Renal cortex interstitium (tissue), 11 donors: ENCODE data around the gene TBCB. TPM values are rescaled to one million over a fixed set of nuclear protein-coding genes. Genes with fewer than 3 reads are reported as not detected.

Source experiments
- DNase-seq, 11 donors: peaks; one replicate each; pipeline ENCODE4 v3.0.0-alpha.2; 2013; ENCODE audit warnings: low read depth in 9 of 11, low spot score in 4 of 11; ENCODE audit errors: extremely low read depth in 1 of 11
- polyA plus RNA-seq, 3 donors: library from polyadenylated mRNA; unstranded; fragments of 120-200 nt; gene quantifications; one replicate each; pipeline ENCODE4 v1.2.1, GENCODE V29; 2013; ENCODE audit not compliant: insufficient read length in 3 of 3

The TBCB gene
- polyA plus RNA-seq, 3 donors: 107 to 146 (median 119) TPM

DNA sequence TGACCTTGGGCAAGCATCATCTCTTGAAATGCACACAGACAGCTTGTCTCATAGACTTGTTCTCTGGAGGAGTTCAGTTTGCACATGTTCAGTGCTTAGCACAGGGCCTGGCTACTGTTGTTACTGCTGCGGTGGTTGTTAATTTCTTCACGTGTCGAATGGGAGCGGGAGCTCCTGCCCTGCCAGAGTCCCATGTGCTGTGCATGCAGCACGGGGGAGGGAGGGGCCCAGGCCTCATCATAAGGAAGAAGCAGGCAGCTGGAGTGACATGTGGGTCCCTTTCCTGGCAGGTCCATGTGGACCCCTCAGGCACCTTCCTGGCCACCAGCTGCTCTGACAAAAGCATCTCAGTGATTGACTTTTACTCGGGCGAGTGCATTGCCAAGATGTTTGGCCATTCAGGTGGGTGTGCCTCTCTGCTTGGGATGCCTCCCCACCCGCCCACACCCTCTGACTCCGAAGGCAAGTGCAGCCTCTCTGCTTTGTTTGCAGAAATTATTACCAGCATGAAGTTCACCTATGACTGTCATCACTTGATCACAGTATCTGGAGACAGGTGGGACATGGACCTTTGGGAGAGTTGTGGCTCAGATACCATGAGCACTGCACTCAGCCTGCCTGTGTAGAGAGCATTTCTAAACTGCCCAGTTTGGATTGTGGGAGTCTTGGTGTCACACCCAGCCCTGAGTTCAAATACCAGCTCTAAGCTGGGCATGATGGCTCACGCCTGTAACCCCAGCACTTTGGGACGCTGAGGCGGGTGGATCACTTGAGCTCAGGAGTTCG lies 24.2 kb upstream of the TBCB start:
- DNase-seq: no peak

DNA sequence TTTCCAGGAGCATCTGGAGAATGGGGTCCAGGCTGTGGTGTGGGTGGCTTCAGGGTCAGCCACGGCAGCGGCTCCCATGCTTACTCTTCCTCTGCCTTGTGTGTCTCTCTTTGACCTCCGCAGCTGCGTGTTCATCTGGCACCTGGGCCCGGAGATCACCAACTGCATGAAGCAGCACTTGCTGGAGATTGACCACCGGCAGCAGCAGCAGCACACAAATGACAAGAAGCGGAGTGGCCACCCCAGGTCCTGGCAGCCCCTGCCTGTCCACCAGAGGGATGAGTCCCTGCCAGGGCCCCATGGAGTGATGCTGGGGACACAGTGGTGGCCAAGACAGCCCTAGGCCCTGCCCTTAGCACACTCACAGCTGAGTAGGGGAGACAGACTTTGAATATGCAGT lies 22.7 kb upstream of the TBCB start:
- no peak for DNase-seq

DNA sequence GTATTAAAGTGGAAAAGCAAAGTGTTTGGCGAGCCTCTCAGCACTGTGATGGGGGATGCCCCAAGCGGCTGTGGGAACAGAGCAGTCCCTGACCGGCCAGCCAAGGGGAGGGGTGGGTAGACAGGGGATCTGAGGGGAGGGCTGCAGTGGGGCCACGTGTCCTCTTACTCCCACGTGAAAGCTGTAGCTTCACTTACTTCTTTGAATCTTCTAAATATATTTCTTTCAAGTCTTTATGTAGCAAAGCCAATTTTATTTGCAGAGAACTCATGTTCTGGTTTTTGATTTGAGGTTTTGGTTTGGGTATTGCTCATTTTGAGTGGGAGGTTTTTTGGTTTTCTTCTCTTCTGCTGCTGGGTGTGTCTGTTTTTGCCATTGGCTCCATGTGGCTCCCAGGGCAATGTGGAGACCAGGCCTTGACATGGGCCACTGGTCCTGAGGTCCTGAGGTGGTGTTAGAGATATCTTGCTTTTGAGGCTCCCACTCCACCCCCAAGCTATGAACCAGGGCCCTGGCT lies 22.1 kb upstream of the TBCB start:
- no peak for DNase-seq

DNA sequence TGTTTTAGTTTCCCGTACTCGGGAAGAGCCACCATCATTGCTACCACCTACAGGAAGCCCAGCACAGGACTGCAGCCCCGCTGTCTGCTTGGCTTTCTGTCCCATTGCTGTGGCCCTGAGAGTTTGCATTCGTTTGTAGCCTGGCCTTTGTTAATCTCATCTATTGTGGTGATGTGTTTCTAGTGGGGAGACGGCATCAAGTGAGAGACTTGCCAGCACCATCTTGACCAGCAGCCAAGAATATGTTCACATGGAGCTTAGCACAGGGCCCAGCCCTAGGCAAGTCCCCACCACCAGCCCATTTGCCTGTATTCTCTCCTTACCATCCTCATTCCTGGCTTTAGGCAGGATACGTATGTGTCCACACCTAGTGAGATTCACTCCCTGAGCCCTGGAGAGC lies 21.6 kb upstream of the TBCB start:
- DNase-seq: no peak

DNA sequence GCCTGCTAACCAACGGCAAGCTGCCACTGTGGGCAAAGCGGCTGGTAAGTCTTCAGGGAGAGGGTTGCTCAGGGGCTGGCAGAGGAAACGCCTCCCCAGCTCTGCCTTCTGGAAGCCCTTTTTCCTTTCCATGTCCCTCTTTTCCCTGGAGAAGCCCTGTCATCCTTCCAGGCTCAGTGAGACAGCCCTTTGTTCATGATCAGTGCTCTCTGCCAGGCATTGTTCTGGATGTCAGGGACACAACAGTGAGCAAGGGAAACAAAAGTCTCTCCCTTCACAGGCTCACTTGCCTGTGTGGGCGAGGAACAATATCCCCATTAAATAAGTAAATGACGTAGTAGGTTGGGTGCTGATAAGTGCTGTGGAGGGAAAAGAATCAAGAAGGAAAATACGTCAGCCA lies 18.2 kb upstream of the TBCB start:
- no peak for DNase-seq

DNA sequence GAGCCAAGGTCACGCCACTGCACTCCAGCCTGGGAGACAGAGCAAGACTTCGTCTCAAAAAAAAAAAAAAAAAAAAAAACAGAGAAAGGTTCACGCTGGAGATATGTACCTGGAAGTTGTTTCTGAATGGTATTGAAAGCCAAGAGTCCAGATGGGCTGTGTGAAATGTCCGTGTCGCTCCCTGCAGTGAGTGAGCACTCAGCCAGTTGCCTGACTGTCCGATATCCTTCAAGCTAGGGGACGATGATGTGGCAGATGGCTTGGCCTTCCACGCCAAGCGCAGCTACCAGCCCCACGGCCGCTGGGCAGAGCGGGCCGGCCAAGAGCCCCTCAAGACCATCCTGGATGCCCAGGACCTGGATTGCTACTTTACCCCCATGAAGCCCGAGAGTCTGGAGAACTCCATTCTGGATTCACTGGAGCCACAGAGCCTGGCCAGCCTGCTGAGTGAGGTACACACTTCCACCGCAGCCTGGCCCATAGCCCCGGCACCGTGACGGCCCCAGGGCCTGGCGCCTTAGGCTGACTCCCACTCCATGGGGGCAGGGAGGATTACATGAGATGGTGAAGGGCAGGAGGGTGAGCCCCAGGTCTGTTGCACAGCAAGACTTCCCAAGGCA lies 16.0 kb upstream of the TBCB start:
- DNase-seq: no peak

- DNase-seq: no peak
Measured at GRCh38 chr19:36100476-36100875, 14.8 kb upstream of the TBCB start.

GRCh38 chr19:36101550-36102327 lies 13.5 kb upstream of the TBCB start:
- no peak for DNase-seq

DNA sequence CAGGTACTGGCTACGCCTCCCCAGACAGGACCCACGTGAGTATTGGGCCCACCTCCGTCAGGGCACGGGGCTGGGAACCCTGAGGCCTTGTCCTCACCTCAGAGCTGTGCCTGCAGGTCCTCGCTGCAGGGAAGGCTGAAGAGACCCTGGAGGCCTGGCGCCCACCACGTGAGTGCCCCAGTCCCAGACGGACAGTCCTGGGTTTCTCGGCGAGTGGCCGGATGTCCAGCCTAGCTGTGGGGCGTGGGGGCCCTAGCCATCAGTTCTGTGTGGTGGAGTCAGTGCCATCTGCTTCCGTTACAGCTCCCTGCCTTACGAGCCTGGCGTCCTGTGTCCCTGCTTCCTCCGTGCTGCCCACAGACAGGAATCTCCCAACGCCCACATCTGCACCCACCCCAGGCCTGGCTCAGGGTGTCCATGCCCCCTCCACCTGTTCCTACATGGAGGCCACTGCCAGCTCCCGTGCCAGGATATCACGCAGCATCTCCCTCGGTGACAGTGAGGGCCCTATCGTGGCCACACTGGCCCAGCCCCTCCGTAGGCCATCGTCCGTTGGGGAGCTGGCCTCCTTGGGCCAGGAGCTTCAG lies 12.1 kb upstream of the TBCB start:
- no peak for DNase-seq

- no peak for DNase-seq
Measured at GRCh38 chr19:36103842-36104552, 11.3 kb upstream of the TBCB start.

- no peak for DNase-seq
Measured at GRCh38 chr19:36106441-36106840, 8.8 kb upstream of the TBCB start.

GRCh38 chr19:36106991-36107390 lies 8.3 kb upstream of the TBCB start:
- no peak for DNase-seq

GRCh38 chr19:36108684-36109083 lies 6.6 kb upstream of the TBCB start:
- DNase-seq: no peak

DNA sequence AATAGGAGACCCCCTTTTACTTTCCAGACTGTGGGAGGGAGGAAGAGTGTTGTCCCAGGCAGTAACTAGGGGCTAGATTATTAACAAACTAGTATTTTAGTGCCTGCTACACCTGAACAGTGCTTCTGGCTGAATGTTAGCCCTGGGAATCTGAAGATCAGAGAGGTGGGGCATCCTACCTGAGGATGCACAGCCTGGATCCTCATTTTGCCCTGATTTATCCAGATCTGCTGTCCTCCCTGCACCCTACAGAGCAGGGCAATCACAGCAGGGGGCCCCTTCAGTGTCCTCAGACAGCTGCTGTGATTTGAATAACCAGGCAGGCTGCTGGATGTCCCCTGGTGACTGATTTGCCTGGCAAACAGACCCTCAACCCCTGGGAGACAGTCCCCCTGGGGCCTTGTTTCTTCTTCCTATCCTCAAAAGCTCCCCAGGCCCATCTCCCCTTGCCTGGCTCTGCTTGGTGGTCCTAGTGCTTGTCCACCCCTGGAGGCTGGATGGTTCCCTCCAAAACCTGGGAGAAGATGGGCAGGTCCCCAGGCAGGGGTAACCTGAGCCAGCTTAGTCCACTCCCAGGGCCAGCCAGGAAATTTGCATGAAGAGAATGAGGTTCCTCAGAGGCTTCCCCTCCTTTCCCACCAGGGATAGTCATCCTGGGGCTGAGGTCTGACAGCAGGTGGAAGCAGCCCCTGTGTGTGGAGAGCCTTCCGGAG lies 4.6 kb upstream of the TBCB start, which contains the start of gene OVOL3:
TSS of gene OVOL3 (plus strand) at position 657 of the 713 bp plus-strand sequence. CDS start 60 bp downstream, outside the sequence.
- DNase-seq: no peak

- no peak for DNase-seq
Measured at GRCh38 chr19:36111200-36111539, 4.1 kb upstream of the TBCB start.

GRCh38 chr19:36112678-36113077 lies 2.6 kb upstream of the TBCB start:
- no peak for DNase-seq

- no peak for DNase-seq
Measured at GRCh38 chr19:36113425-36113824, 1.8 kb upstream of the TBCB start.
